Endodermal cell (in vitro differentiated cells): ENCODE data around the gene GPHN. TPM values are rescaled to one million over a fixed set of nuclear protein-coding genes. Genes with fewer than 3 reads are reported as not detected.

Experiments
- DNase-seq: peaks from one replicate; pipeline ENCODE4 v3.0.0-alpha.2; 2017
- H3K27ac ChIP-seq: 2 replicates; pipeline ENCODE4 v1.5.1; 2013; ENCODE audit warnings: mild to moderate bottlenecking, low read depth, low read length, moderate library complexity
- H3K27me3 ChIP-seq: 2 replicates; pipeline ENCODE4 v1.6.1; 2013; ENCODE audit warnings: mild to moderate bottlenecking, low read length, moderate library complexity; ENCODE audit not compliant: insufficient read depth, control insufficient read depth, poor library complexity, severe bottlenecking
- H3K36me3 ChIP-seq: 2 replicates; pipeline ENCODE4 v1.7.0; 2013; ENCODE audit warnings: mild to moderate bottlenecking, low read length, moderate library complexity; ENCODE audit not compliant: control insufficient read depth, insufficient read depth
- H3K4me1 ChIP-seq: one replicate; pipeline ENCODE4 v1.7.0; 2013; ENCODE audit warnings: low read length; ENCODE audit not compliant: control insufficient read depth, insufficient read depth
- H3K4me3 ChIP-seq: 2 replicates; pipeline ENCODE4 v1.5.1; 2013; ENCODE audit warnings: mild to moderate bottlenecking, low read length, moderate library complexity
- H3K9ac ChIP-seq: 2 replicates; pipeline ENCODE4 v1.6.1; 2013; ENCODE audit warnings: mild to moderate bottlenecking, low read length, moderate library complexity; ENCODE audit not compliant: poor library complexity, severe bottlenecking; ENCODE audit errors: extremely low read depth
- H3K9me3 ChIP-seq: 2 replicates; pipeline ENCODE4 v1.6.1; 2013; ENCODE audit warnings: mild to moderate bottlenecking, low read length, moderate library complexity; ENCODE audit not compliant: control insufficient read depth
- H3K27ac Mint-ChIP-seq: 2 replicates; pipeline ENCODE4 v1.8.0; 2020; ENCODE audit warnings: mixed read lengths
- H3K27me3 Mint-ChIP-seq: 2 replicates; pipeline ENCODE4 v1.8.0; 2021; ENCODE audit warnings: mild to moderate bottlenecking, mixed read lengths; ENCODE audit not compliant: insufficient read depth
- H3K36me3 Mint-ChIP-seq: 2 replicates; pipeline ENCODE4 v1.8.0; 2020; ENCODE audit warnings: low read depth, mixed read lengths
- H3K4me1 Mint-ChIP-seq: 2 replicates; pipeline ENCODE4 v1.8.0; 2020; ENCODE audit warnings: mixed read lengths
- H3K4me3 Mint-ChIP-seq: 2 replicates; pipeline ENCODE4 v1.8.0; 2020; ENCODE audit warnings: mild to moderate bottlenecking, moderate library complexity, mixed read lengths
- H3K9me3 Mint-ChIP-seq: 2 replicates; pipeline ENCODE4 v1.8.0; 2020; ENCODE audit warnings: mild to moderate bottlenecking, mixed read lengths
- WGBS, 2 experiments: methylation state at CpG; one replicate each; pipeline versions ENCODE4 v1.1.5 to v1.1.7; 2013; ENCODE audit warnings: missing lambda C conversion rate in 2 of 2, mixed read lengths in 1 of 2; ENCODE audit not compliant: insufficient coverage in 1 of 2, insufficient read length in 1 of 2; 5-methylcytosine and 5-hydroxymethylcytosine counted together
- total RNA-seq, 2 donors: library from RNA; stranded (reverse); fragmentation: NEBNext Ultra II Directional in 1 of 2; extraction: Animal tissue kit (Norgen Biotek cat#: 25700) in 1 of 2; gene quantifications; 2 replicates in 1 of 2; 3 replicates in 1 of 2; pipeline ENCODE4 v1.2.1, GENCODE V29; 2021
- TF ChIP-seq, protein P1 (sequence below): fragments of 200-600 bp; sonication (generic); conservative IDR thresholded peaks from 2 replicates; pipeline ENCODE4 v1.5.0; 2021; ENCODE audit warnings: antibody characterized with exemption, mild to moderate bottlenecking

The GPHN gene
- total RNA-seq, 2 donors from 2014 or later, result 12.4 to 15.0 TPM

DNA sequence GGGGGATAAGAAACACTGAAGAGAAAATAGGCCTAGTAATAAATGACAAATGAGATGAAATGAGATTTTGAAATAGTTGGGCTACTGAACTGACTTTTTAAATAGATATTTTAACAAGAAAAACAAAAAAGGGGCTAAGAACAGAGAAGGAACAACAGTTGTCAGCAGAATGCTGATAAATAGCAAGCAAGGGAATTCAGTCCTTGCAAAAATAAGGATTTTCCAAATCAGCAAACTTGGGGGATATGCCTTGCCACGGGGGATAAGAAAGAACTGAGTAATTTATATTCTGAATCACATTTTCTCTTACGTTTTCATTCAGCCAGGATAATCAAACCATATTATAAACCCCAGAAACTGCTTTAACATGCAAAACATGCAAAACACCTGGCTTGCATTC lies 34.7 kb upstream of the GPHN start:
- 100% methylated on average over 1 to 2 of the region's 2 CpGs for WGBS, 2 experiments
- H3K27me3 Mint-ChIP-seq, result no peaks in the 10 kb centered on the region
- no peaks in the 10 kb centered on the region for H3K27me3 ChIP-seq
- peak overlapping the region; percentile 62 for H3K4me3 ChIP-seq
- H3K9me3 ChIP-seq, result peaks cover 52% of the 10 kb centered on the region
- no peak for DNase-seq
- no peak overlapping the region for H3K27ac ChIP-seq
- H3K9me3 Mint-ChIP-seq, result peaks cover 56% of the 10 kb centered on the region
- TF ChIP-seq, protein P1, sequence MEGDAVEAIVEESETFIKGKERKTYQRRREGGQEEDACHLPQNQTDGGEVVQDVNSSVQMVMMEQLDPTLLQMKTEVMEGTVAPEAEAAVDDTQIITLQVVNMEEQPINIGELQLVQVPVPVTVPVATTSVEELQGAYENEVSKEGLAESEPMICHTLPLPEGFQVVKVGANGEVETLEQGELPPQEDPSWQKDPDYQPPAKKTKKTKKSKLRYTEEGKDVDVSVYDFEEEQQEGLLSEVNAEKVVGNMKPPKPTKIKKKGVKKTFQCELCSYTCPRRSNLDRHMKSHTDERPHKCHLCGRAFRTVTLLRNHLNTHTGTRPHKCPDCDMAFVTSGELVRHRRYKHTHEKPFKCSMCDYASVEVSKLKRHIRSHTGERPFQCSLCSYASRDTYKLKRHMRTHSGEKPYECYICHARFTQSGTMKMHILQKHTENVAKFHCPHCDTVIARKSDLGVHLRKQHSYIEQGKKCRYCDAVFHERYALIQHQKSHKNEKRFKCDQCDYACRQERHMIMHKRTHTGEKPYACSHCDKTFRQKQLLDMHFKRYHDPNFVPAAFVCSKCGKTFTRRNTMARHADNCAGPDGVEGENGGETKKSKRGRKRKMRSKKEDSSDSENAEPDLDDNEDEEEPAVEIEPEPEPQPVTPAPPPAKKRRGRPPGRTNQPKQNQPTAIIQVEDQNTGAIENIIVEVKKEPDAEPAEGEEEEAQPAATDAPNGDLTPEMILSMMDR, result no peak
- no peak overlapping the region for H3K27ac Mint-ChIP-seq
- peaks cover 7% of the 10 kb centered on the region for H3K36me3 Mint-ChIP-seq
- H3K36me3 ChIP-seq, result no peaks in the 10 kb centered on the region
- no peaks in the 10 kb centered on the region for H3K4me1 ChIP-seq
- no peak overlapping the region for H3K4me3 Mint-ChIP-seq
- no peaks in the 10 kb centered on the region for H3K4me1 Mint-ChIP-seq
- H3K9ac ChIP-seq, result no peak overlapping the region

DNA sequence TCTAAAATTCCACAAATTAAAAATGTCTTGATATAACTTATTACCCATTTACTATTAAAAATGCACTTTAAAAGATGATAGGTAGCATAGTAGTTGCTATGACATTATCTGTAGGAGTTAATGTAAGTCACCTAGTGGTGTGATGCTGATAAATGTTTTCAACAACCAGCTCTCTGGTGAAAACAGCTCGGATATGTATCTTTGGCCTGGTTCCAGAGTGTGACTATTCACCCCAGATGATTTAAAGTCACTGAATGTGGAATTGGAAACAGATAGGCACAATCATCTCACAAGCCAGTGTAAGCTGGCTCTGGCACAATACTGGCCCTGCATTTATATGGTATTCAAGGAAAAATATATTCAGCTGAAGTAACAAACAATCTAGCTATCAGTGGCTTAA lies 31.0 kb upstream of the GPHN start:
- H3K9me3 ChIP-seq, result peaks cover 19% of the 10 kb centered on the region
- no peak overlapping the region for H3K4me3 Mint-ChIP-seq

DNA sequence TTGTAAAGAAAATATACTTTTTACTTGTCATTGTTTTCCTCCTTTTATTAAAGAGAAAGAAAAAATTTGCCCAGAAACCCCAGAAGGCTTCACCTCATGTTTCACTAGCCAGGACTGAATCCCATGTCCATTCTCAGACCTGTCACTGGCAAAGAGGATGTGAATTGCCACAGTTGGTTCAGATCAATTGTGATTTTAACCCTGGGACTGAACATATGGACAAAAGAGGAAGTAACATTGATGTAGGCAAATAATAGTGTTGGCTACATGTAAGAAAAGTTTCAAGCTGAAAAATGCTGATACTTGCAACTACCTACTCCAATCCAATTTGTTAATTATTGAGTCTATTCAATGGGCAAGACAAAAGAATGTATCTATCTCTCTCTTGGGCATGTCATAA lies 30.4 kb upstream of the GPHN start:
- H3K27me3 ChIP-seq, result no peaks in the 10 kb centered on the region
- H3K4me1 Mint-ChIP-seq, result no peaks in the 10 kb centered on the region
- no peak overlapping the region for H3K27ac Mint-ChIP-seq
- H3K36me3 Mint-ChIP-seq, result no peaks in the 10 kb centered on the region
- no peak overlapping the region for H3K4me3 ChIP-seq
- peaks cover 13% of the 10 kb centered on the region for H3K9me3 ChIP-seq
- H3K9ac ChIP-seq, result no peak overlapping the region
- H3K4me1 ChIP-seq, result no peaks in the 10 kb centered on the region
- no peak for DNase-seq
- H3K9me3 Mint-ChIP-seq, result peaks cover 19% of the 10 kb centered on the region
- no peaks in the 10 kb centered on the region for H3K36me3 ChIP-seq
- no peak overlapping the region for H3K4me3 Mint-ChIP-seq
- TF ChIP-seq, protein P1, result no peak
- H3K27ac ChIP-seq, result no peak overlapping the region
- no peaks in the 10 kb centered on the region for H3K27me3 Mint-ChIP-seq

More for the DNA sequence above, 31.0 kb upstream of the GPHN start:
- no peak overlapping the region for H3K4me3 ChIP-seq
- no peak for DNase-seq
- H3K36me3 ChIP-seq, result no peaks in the 10 kb centered on the region
- H3K27me3 Mint-ChIP-seq, result no peaks in the 10 kb centered on the region
- no peak overlapping the region for H3K27ac Mint-ChIP-seq
- no peaks in the 10 kb centered on the region for H3K4me1 ChIP-seq
- H3K9ac ChIP-seq, result no peak overlapping the region
- H3K27ac ChIP-seq, result no peak overlapping the region
- H3K36me3 Mint-ChIP-seq, result peaks cover 2% of the 10 kb centered on the region
- H3K4me1 Mint-ChIP-seq, result no peaks in the 10 kb centered on the region
- WGBS, 2 experiments, result 89 to 100% methylated on average over 1 of the region's 1 CpG
- no peaks in the 10 kb centered on the region for H3K27me3 ChIP-seq
- TF ChIP-seq, protein P1, result peak; percentile 14
- H3K9me3 Mint-ChIP-seq, result peaks cover 25% of the 10 kb centered on the region
